B cell (primary cell): ENCODE data around the gene CLVS2. TPM values are rescaled to one million over a fixed set of nuclear protein-coding genes. Genes with fewer than 3 reads are reported as not detected.

ENCODE experiments used
- ATAC-seq: fragments of 200-7000 bp; cut with Tn5 transposase; one replicate; pipeline ENCODE4 v1.10.0; 2021; ENCODE audit warnings: low read depth, mild to moderate bottlenecking, moderate number of reproducible peaks, moderate library complexity
- CTCF ChIA-PET: fragments of 350-600 bp; sonication (Branson Sonifier 250); formaldehyde crosslinking; loops from one replicate; lab custom pipeline; 2021; ENCODE audit warnings: antibody characterized with exemption, inconsistent platforms; lab: Charles Lee
- POLR2A ChIA-PET: fragments of 350-600 bp; sonication (Branson Sonifier 250); formaldehyde crosslinking; loops from one replicate; lab custom pipeline; 2021; ENCODE audit warnings: antibody characterized with exemption; lab: Charles Lee
- DNase-seq: peaks from one replicate; pipeline ENCODE4 v3.0.0; 2013
- H2AFZ ChIP-seq: 2 replicates; pipeline ENCODE4 v1.6.1; 2012; ENCODE audit warnings: mild to moderate bottlenecking, low read depth, low read length; ENCODE audit not compliant: insufficient read depth, poor library complexity, severe bottlenecking
- H3K27ac ChIP-seq, 2 donors: 1 replicate in 1 of 2; 2 replicates in 1 of 2; pipeline ENCODE4 v1.5.1; 2012 to 2013; ENCODE audit warnings: low read length in 2 of 2, mild to moderate bottlenecking in 2 of 2, moderate library complexity in 1 of 2
- H3K27me3 ChIP-seq, 4 experiments: fragments of 200-600 bp in 1 of 4; sonication (generic) in 1 of 4; replicated peaks in 1 of 4; 1 replicate in 2 of 4; 2 replicates in 2 of 4; pipeline versions ENCODE4 v1.6.1 to v1.7.0; 2013 to 2016; ENCODE audit warnings: low read length in 3 of 4, mild to moderate bottlenecking in 2 of 4, mixed read lengths in 1 of 4, moderate library complexity in 1 of 4; ENCODE audit not compliant: insufficient read depth in 4 of 4, control insufficient read depth in 3 of 4; ENCODE audit errors: control extremely low read depth in 1 of 4
- H3K36me3 ChIP-seq, 2 experiments: replicated peaks in 1 of 2; 1 replicate in 1 of 2; 2 replicates in 1 of 2; pipeline versions ENCODE4 v1.6.1 to v1.7.1; 2013; ENCODE audit warnings: low read length in 1 of 2; ENCODE audit not compliant: insufficient read depth in 2 of 2, control insufficient read depth in 1 of 2; ENCODE audit errors: control extremely low read depth in 1 of 2, extremely low read depth in 1 of 2
- H3K4me1 ChIP-seq, 2 donors: fragments of 200-600 bp in 1 of 2; sonication (generic) in 1 of 2; 1 replicate in 1 of 2; 2 replicates in 1 of 2; pipeline versions ENCODE4 v1.5.1 to v1.6.1; 2013 to 2017; ENCODE audit warnings: low read length in 2 of 2; ENCODE audit not compliant: control insufficient read depth in 2 of 2, insufficient read depth in 2 of 2
- H3K4me2 ChIP-seq: replicated peaks from 2 replicates; pipeline ENCODE3; 2012; ENCODE audit warnings: mild to moderate bottlenecking, low read depth, low read length; ENCODE audit not compliant: poor library complexity, severe bottlenecking
- H3K4me3 ChIP-seq, 5 experiments: fragments of 200-600 bp in 1 of 5; sonication (generic) in 1 of 5; 1 replicate in 3 of 5; 2 replicates in 2 of 5; pipeline versions ENCODE4 v1.5.1 to v1.7.0; 2011 to 2016; ENCODE audit warnings: low read length in 4 of 5, mild to moderate bottlenecking in 4 of 5, low read depth in 2 of 5, control low read depth in 1 of 5, moderate library complexity in 1 of 5; ENCODE audit not compliant: insufficient read depth in 1 of 5; ENCODE audit errors: control extremely low read depth in 1 of 5, extremely low read depth in 1 of 5
- H3K79me2 ChIP-seq: fragments of 200-600 bp; sonication (generic); one replicate; pipeline ENCODE4 v1.6.0; 2016; ENCODE audit warnings: low read length; ENCODE audit not compliant: control insufficient read depth, insufficient read depth
- H3K9ac ChIP-seq: fragments of 200-600 bp; sonication (generic); 2 replicates; pipeline ENCODE4 v1.6.1; 2017; ENCODE audit warnings: mild to moderate bottlenecking, low read length, moderate library complexity
- H3K9me3 ChIP-seq, 3 donors: one replicate each; pipeline versions ENCODE4 v1.6.1 to v1.7.1; 2013; ENCODE audit warnings: low read length in 2 of 3; ENCODE audit not compliant: control insufficient read depth in 2 of 3, insufficient read depth in 1 of 3; ENCODE audit errors: control extremely low read depth in 1 of 3
- H4K20me1 ChIP-seq: 2 replicates; pipeline ENCODE4 v1.6.0; 2012; ENCODE audit warnings: mild to moderate bottlenecking, low read length; ENCODE audit not compliant: insufficient read depth, control insufficient read depth, poor library complexity, severe bottlenecking
- H3K27ac Mint-ChIP-seq: one replicate; pipeline ENCODE4 v1.8.0; 2021; ENCODE audit warnings: mixed read lengths
- H3K27me3 Mint-ChIP-seq: one replicate; pipeline ENCODE4 v1.8.0; 2021; ENCODE audit warnings: mixed read lengths
- H3K4me1 Mint-ChIP-seq: one replicate; pipeline ENCODE4 v1.8.0; 2021; ENCODE audit warnings: mixed read lengths
- H3K4me3 Mint-ChIP-seq: one replicate; pipeline ENCODE4 v1.8.0; 2021; ENCODE audit warnings: mixed read lengths
- H3K9me3 Mint-ChIP-seq: one replicate; pipeline ENCODE4 v1.8.0; 2022; ENCODE audit warnings: mixed read lengths; ENCODE audit not compliant: insufficient read depth
- CTCF ChIP-seq: fragments of 200-600 bp; IDR thresholded peaks from one replicate; pipeline ENCODE4 v1.8.0; 2022; ENCODE audit warnings: antibody characterized with exemption, mild to moderate bottlenecking
- EZH2 ChIP-seq: IDR thresholded peaks from 2 replicates; pipeline ENCODE4 v1.6.1; 2012; ENCODE audit warnings: borderline replicate concordance, low read depth, mild to moderate bottlenecking, moderate library complexity, low read length; ENCODE audit not compliant: insufficient read depth, poor library complexity, severe bottlenecking
- WGBS: methylation state at CpG from one replicate; pipeline ENCODE4 v1.1.5; 2013; ENCODE audit warnings: missing lambda C conversion rate; ENCODE audit not compliant: insufficient coverage; 5-methylcytosine and 5-hydroxymethylcytosine counted together
- intact Hi-C: fragments of 100-400 bp; cut with micrococcal nuclease; formaldehyde crosslinking; loops from one replicate; pipeline ENCODE4 v1.10.0; 2022
- polyA plus RNA-seq: library from polyadenylated mRNA; depleted of rRNA; stranded (reverse); fragments of >200 nt; gene quantifications from 2 replicates; pipeline ENCODE4 v1.2.3, GENCODE V29; 2012
- total RNA-seq, 2 donors: library from RNA; stranded (reverse); fragments of 120-200 nt in 1 of 2; gene quantifications; 1 replicate in 1 of 2; 2 replicates in 1 of 2; pipeline versions ENCODE4 v1.2.3 to v1.2.4, GENCODE V29; 2013 to 2022

Gene CLVS2
- total and polyA plus RNA-seq, 2 donors (not counting 1 experiment from before 2014, with no cell fraction given): not detected

DNA sequence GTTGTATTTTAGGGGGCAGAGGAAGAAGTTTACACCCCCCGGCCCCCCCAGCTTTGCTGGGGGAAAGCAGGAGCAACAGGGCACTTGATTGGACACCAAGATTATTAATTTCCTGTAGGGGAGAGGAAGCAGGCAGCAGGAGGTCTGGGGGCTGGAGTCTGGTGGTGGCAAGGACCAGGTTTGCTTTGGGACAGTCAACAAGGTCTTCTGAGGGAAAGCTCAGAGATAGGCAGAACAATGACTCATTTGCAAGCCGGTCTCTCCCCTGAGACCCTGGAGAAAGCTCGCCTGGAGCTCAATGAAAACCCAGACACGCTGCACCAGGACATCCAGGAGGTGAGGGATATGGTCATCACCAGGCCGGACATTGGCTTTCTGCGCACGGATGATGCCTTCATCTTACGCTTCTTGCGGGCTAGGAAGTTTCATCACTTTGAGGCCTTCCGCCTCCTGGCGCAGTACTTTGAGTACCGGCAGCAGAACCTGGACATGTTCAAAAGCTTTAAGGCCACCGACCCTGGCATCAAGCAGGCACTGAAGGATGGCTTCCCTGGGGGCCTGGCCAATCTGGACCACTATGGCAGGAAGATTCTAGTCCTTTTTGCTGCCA is 1.6 kb downstream of the CLVS2 start:
- Histone ChIP-seq H4K20me1 (no peaks in the 10 kb centered on the region), H3K4me1 (no peaks in the 10 kb centered on the region), H2AFZ (no peak overlapping the region), H3K27me3 (peaks cover 0 to 19% (median 13%) of the 10 kb centered on the region in 4 experiments), H3K36me3 (no peaks in the 10 kb centered on the region), H3K27ac (no peak overlapping the region), H3K9me3 (peaks cover 0 to 9% (median 3%) of the 10 kb centered on the region in 3 donors), H3K9ac (no peak overlapping the region), H3K4me2 (no peak overlapping the region), H3K79me2 (no peaks in the 10 kb centered on the region), H3K4me3 (no peak overlapping the region)
- H3K27ac Mint-ChIP-seq: no peak overlapping the region
- ChIA-PET POLR2A (no interaction called here), CTCF (no interaction called here)
- ATAC-seq (no peak), DNase-seq (no peak)
- TF ChIP-seq CTCF (no peak), EZH2 (no peak)
- H3K4me3 Mint-ChIP-seq: no peak overlapping the region
- 86% methylated on average over 13 of the region's 13 CpGs for WGBS
- H3K9me3 Mint-ChIP-seq: no peaks in the 10 kb centered on the region
- intact Hi-C loops: no loop called here
- H3K27me3 Mint-ChIP-seq: peaks cover 35% of the 10 kb centered on the region
- H3K4me1 Mint-ChIP-seq: peaks cover 5% of the 10 kb centered on the region

GRCh38 chr6:122998403-122998975 is 2.5 kb downstream of the CLVS2 start:
- Histone ChIP-seq H3K27me3 (peaks cover 0 to 19% (median 12%) of the 10 kb centered on the region in 4 experiments), H3K79me2 (no peaks in the 10 kb centered on the region), H3K36me3 (no peaks in the 10 kb centered on the region), H3K27ac (no peak overlapping the region), H3K4me2 (no peak overlapping the region), H2AFZ (no peak overlapping the region), H3K9me3 (peaks cover 0 to 9% (median 3%) of the 10 kb centered on the region in 3 donors), H3K9ac (no peak overlapping the region), H4K20me1 (no peaks in the 10 kb centered on the region), H3K4me3 (no peak overlapping the region), H3K4me1 (no peaks in the 10 kb centered on the region)
- DNase-seq (no peak), ATAC-seq (no peak)
- intact Hi-C loops: no loop called here
- ChIA-PET POLR2A (no interaction called here), CTCF (no interaction called here)
- H3K9me3 Mint-ChIP-seq: no peaks in the 10 kb centered on the region
- no peak overlapping the region for H3K27ac Mint-ChIP-seq
- H3K4me1 Mint-ChIP-seq: peaks cover 5% of the 10 kb centered on the region
- peaks cover 35% of the 10 kb centered on the region for H3K27me3 Mint-ChIP-seq
- TF ChIP-seq CTCF: no peak
- no peak for TF ChIP-seq EZH2
- WGBS: no CpG with 5 or more reads among the region's 5 CpGs
- no peak overlapping the region for H3K4me3 Mint-ChIP-seq
